ENCODE results near the gene TIMM10B.

- TF ChIP-seq CTCF (IDR thresholded peaks at IDR 0.05), result no peak
- TF ChIP-seq POLR2A (IDR thresholded peaks at IDR 0.05), result no peak
Measured at GRCh38 chr11:6526411-6527135, 45.3 kb downstream of the TIMM10B start.

Measured in esophagus squamous epithelium (tissue), 4 donors.